Uterus (tissue), 4 donors: ENCODE data around the gene TRIM34. TPM values are rescaled to one million over a fixed set of nuclear protein-coding genes. Genes with fewer than 3 reads are reported as not detected.
"Not testable (repeated sequence)": the region's sequence is repeated elsewhere in the genome, so short reads cannot be mapped to it uniquely, and the experiment has no call there.

Experiments
- DNase-seq, 2 donors: peaks; one replicate each; pipeline ENCODE4 v3.0.0-alpha.2; 2019 to 2020
- H3K27ac ChIP-seq, 2 donors: fragments of 200-600 bp; sonication (generic); 1 replicate in 1 of 2; 2 replicates in 1 of 2; pipeline ENCODE4 v1.5.1; 2016 to 2018
- H3K27me3 ChIP-seq, 2 donors: fragments of 200-600 bp; sonication (generic); one replicate each; pipeline ENCODE4 v1.5.1; 2018 to 2019; ENCODE audit warnings: control low read depth in 1 of 2
- H3K36me3 ChIP-seq, 2 donors: fragments of 200-600 bp; sonication (generic); one replicate each; pipeline ENCODE4 v1.5.1; 2019; ENCODE audit warnings: control low read depth in 1 of 2
- H3K4me1 ChIP-seq, 2 donors: fragments of 200-600 bp; sonication (generic); one replicate each; pipeline ENCODE4 v1.5.1; 2018 to 2019; ENCODE audit warnings: control low read depth in 1 of 2
- H3K4me3 ChIP-seq, 2 donors: fragments of 200-600 bp; sonication (generic); 1 replicate in 1 of 2; 2 replicates in 1 of 2; pipeline ENCODE4 v1.5.1; 2018 to 2019; ENCODE audit warnings: mild to moderate bottlenecking in 1 of 2
- H3K9me3 ChIP-seq, 2 donors: fragments of 200-600 bp; sonication (generic); one replicate each; pipeline ENCODE4 v1.5.1; 2019; ENCODE audit warnings: control low read depth in 1 of 2
- CTCF ChIP-seq, 4 experiments: fragments of 200-600 bp in 2 of 4; fragments of 450-650 bp in 2 of 4; sonication (generic) in 2 of 4; IDR thresholded peaks; one replicate each; pipeline ENCODE4 v1.5.1; 2016 to 2019; ENCODE audit warnings: antibody characterized with exemption in 4 of 4, mild to moderate bottlenecking in 2 of 4, moderate library complexity in 1 of 4
- POLR2A ChIP-seq, 2 donors: fragments of 450-650 bp; IDR thresholded peaks; one replicate each; pipeline ENCODE4 v1.6.1; 2016; ENCODE audit warnings: antibody characterized with exemption in 2 of 2, mild to moderate bottlenecking in 1 of 2, moderate library complexity in 1 of 2
- intact Hi-C: fragments of 100-400 bp; cut with DNase I; formaldehyde crosslinking; loops from one replicate; pipeline ENCODE4 v1.15.1; 2023; ENCODE audit warnings: low total_unique reads
- total RNA-seq, 4 donors: library from RNA; depleted of rRNA in 3 of 4; stranded (reverse); fragments of >200 nt in 3 of 4; gene quantifications; one replicate each; pipeline versions ENCODE4 v1.1.0 to v1.2.4, GENCODE V29; 2014 to 2023
- donor health status: DM: yes; HTN: yes; CAD: no.

TRIM34 gene
- total RNA-seq: 10 to 100 TPM in 1 of 4 donors, 1 to 10 TPM in 3; 1.5 to 12.2 (median 6.0) TPM

GRCh38 chr11:5624489-5625279, at the start of gene TRIM34:
Gene TRIM34, plus strand, starts transcription at chr11:5625001. Its CDS starts 7,331 bp downstream, at chr11:5632332.
- Histone ChIP-seq H3K9me3 (no peaks in the 10 kb centered on the region), H3K27me3 (no peaks in the 10 kb centered on the region), H3K36me3 (no peaks in the 10 kb centered on the region), H3K27ac (peak within 1 kb of the TSS; percentile 71 to 77), H3K4me1 (no peaks in the 10 kb centered on the region), H3K4me3 (peak within 1 kb of the TSS; percentile 47 to 51)
- DNase-seq: peak; percentile 44 to 62
- TF ChIP-seq CTCF (IDR thresholded peaks at IDR 0.05): no peak
- peak; percentile 23 to 52 for TF ChIP-seq POLR2A (IDR thresholded peaks at IDR 0.05)
- intact Hi-C loops: no loop called here

GRCh38 chr11:5575152-5575551, 49.6 kb upstream of the TRIM34 start:
- intact Hi-C loops: no loop called here
- no peak overlapping the region for H3K4me3 ChIP-seq
- no peaks in the 10 kb centered on the region for H3K9me3 ChIP-seq
- no peaks in the 10 kb centered on the region for H3K36me3 ChIP-seq
- no peaks in the 10 kb centered on the region for H3K27me3 ChIP-seq
- DNase-seq: no peak
- TF ChIP-seq POLR2A (IDR thresholded peaks at IDR 0.05): no peak
- no peak for TF ChIP-seq CTCF (IDR thresholded peaks at IDR 0.05)
- no peaks in the 10 kb centered on the region for H3K4me1 ChIP-seq
- H3K27ac ChIP-seq: no peak overlapping the region

DNA sequence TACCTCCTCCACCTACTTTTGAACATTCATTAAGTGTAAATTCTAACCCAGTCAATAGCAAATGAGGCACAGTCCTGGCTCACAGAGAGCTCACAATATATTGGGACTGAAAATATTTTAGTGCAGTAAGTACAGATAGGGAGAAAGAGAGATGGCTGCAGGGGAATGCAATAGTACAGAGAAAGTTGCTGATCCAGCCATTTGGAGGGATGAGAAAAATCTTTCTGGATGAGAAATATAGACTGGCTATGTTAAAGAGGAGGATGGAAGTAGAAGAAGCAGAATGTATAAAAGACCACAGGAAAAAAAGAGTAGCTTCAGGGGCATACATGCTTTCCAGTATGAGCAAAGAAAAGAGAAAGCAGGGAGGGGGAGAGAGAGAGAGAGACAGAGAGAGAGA, 47.7 kb upstream of the TRIM34 start:
- no peaks in the 10 kb centered on the region for H3K9me3 ChIP-seq
- H3K4me1 ChIP-seq: no peaks in the 10 kb centered on the region
- H3K36me3 ChIP-seq: no peaks in the 10 kb centered on the region
- no peak overlapping the region for H3K4me3 ChIP-seq
- DNase-seq: no peak
- H3K27me3 ChIP-seq: no peaks in the 10 kb centered on the region
- intact Hi-C loops: no loop called here
- no peak for TF ChIP-seq CTCF (IDR thresholded peaks at IDR 0.05)
- no peak for TF ChIP-seq POLR2A (IDR thresholded peaks at IDR 0.05)
- H3K27ac ChIP-seq: no peak overlapping the region

GRCh38 chr11:5580577-5580976, 44.2 kb upstream of the TRIM34 start, which contains the start of gene OR52B6:
Gene OR52B6, plus strand, starts transcription at chr11:5580877. Its CDS starts 0 bp downstream, at chr11:5580877.
- H3K27me3 ChIP-seq: no peaks in the 10 kb centered on the region
- no peaks in the 10 kb centered on the region for H3K36me3 ChIP-seq
- no peaks in the 10 kb centered on the region for H3K4me1 ChIP-seq
- H3K9me3 ChIP-seq: no peaks in the 10 kb centered on the region
- TF ChIP-seq CTCF (IDR thresholded peaks at IDR 0.05) (no peak), POLR2A (IDR thresholded peaks at IDR 0.05) (no peak)
- H3K27ac ChIP-seq: no peak within 1 kb of the TSS
- DNase-seq: no peak
- intact Hi-C loops: no loop called here
- H3K4me3 ChIP-seq: no peak within 1 kb of the TSS

DNA sequence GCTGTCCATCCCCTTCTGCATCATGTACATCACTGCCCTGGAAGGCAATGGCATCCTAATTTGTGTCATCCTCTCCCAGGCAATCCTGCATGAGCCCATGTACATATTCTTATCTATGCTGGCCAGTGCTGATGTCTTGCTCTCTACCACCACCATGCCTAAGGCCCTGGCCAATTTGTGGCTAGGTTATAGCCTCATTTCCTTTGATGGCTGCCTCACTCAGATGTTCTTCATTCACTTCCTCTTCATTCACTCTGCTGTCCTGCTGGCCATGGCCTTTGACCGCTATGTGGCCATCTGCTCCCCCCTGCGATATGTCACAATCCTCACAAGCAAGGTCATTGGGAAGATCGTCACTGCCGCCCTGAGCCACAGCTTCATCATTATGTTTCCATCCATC, 43.8 kb upstream of the TRIM34 start:
- intact Hi-C loops: no loop called here
- TF ChIP-seq POLR2A (IDR thresholded peaks at IDR 0.05) (no peak), CTCF (IDR thresholded peaks at IDR 0.05) (no peak)

DNA sequence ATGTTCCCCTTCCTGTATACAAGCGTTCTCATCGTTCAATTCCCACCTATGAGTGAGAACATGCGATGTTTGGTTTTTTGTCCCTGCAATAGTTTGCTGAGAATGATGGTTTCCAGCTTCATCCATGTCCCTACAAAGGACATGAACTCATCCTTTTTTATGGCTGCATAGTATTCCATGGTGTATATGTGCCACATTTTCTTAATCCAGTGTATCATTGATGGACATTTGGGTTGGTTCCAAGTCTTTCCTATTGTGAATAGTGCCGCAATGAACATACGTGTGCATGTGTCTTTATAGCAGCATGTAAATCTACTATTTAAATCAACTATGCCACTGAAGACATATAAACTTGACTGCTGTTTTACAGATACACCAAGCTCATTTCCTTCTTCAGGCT, 40.3 kb upstream of the TRIM34 start:
- H3K4me1 ChIP-seq, intact Hi-C loops, H3K9me3 ChIP-seq, H3K36me3 ChIP-seq, H3K27ac ChIP-seq, DNase-seq, H3K4me3 ChIP-seq, H3K27me3 ChIP-seq: not testable (repeated sequence)

More for the DNA sequence above, 43.8 kb upstream of the TRIM34 start:
- no peaks in the 10 kb centered on the region for H3K27me3 ChIP-seq
- H3K27ac ChIP-seq: no peak overlapping the region
- no peak for DNase-seq
- no peaks in the 10 kb centered on the region for H3K36me3 ChIP-seq
- no peaks in the 10 kb centered on the region for H3K9me3 ChIP-seq
- H3K4me1 ChIP-seq: no peaks in the 10 kb centered on the region
- H3K4me3 ChIP-seq: no peak overlapping the region

GRCh38 chr11:5589906-5590305, 34.9 kb upstream of the TRIM34 start:
- H3K36me3 ChIP-seq, intact Hi-C loops, DNase-seq, H3K4me3 ChIP-seq, H3K27me3 ChIP-seq, H3K9me3 ChIP-seq, H3K4me1 ChIP-seq, H3K27ac ChIP-seq: not testable (repeated sequence)
